ENCODE measurements around the gene LGALS4.
A peak's percentile ranks its signal among the peaks of the same experiment; 100 is the strongest.
"Not testable (repeated sequence)": the region's sequence is repeated elsewhere in the genome, so short reads cannot be mapped to it uniquely, and the experiment has no call there.

Gene LGALS4

GRCh38 chr19:38812841-38813320 is at the start of gene LGALS4:
TSS of gene LGALS4 (minus strand) at chr19:38812945. CDS start at chr19:38812886, 59 bp downstream.
- intact Hi-C loops (cut with DNase I) = no loop called here
- peak in 2 of 10 donors; percentile 61 to 67 for DNase-seq

GRCh38 chr19:38861368-38861767 is 48.6 kb upstream of the LGALS4 start:
- intact Hi-C loops (cut with DNase I) = no loop called here
- DNase-seq = no peak

- intact Hi-C loops (cut with DNase I); DNase-seq: not testable (repeated sequence)
These were observed 47.0 kb upstream of the LGALS4 start for GRCh38 chr19:38859631-38860204.

GRCh38 chr19:38856813-38857212 is 44.1 kb upstream of the LGALS4 start:
- no peak for DNase-seq
- intact Hi-C loops (cut with DNase I) = no loop called here

GRCh38 chr19:38855751-38856150 is 43.0 kb upstream of the LGALS4 start:
- peak in 1 of 10 donors; percentile 64 for DNase-seq

GRCh38 chr19:38854961-38855360 is 42.2 kb upstream of the LGALS4 start:
- intact Hi-C loops (cut with DNase I) = not testable (repeated sequence)

More at GRCh38 chr19:38855751-38856150, 43.0 kb upstream of the LGALS4 start:
- intact Hi-C loops (cut with DNase I) = not testable (repeated sequence)

GRCh38 chr19:38853214-38853613 is 40.5 kb upstream of the LGALS4 start:
- DNase-seq = peak in 1 of 10 donors; percentile 59
- intact Hi-C loops (cut with DNase I) = no loop called here

More at GRCh38 chr19:38854961-38855360, 42.2 kb upstream of the LGALS4 start:
- peak in 1 of 10 donors; percentile 5 for DNase-seq

GRCh38 chr19:38852231-38853044 is 39.7 kb upstream of the LGALS4 start:
- intact Hi-C loops (cut with DNase I) = loop anchor here (1.0 kb wide), 1 partner anchor 47 kb away; the partner anchor contains the start of genes NFKBIB and SIRT2
- peak in 6 of 10 donors; percentile 20 to 87 (median 44) for DNase-seq

- intact Hi-C loops (cut with DNase I) = loop anchor here (1.0 kb wide), 1 partner anchor 48 kb away; the partner anchor contains the start of genes NFKBIB and SIRT2
- peak; percentile 85 to 99 (median 91) for DNase-seq
These were observed 39.0 kb upstream of the LGALS4 start for GRCh38 chr19:38851622-38852230.

GRCh38 chr19:38850976-38851621 is 38.4 kb upstream of the LGALS4 start:
- intact Hi-C loops (cut with DNase I) = no loop called here
- DNase-seq = peak in 3 of 10 donors; percentile 21 to 87 (median 73)

GRCh38 chr19:38850436-38850975 is 37.8 kb upstream of the LGALS4 start:
- intact Hi-C loops (cut with DNase I) = no loop called here

GRCh38 chr19:38849860-38850435 is 37.2 kb upstream of the LGALS4 start, which contains the start of gene HNRNPL:
TSS of gene HNRNPL (minus strand) at chr19:38849986. CDS start at chr19:38849966, 20 bp downstream.
- intact Hi-C loops (cut with DNase I) = loop anchor here (1.0 kb wide), 1 partner anchor 80 kb away; the partner anchor contains the start of genes MRPS12 and SARS2
- DNase-seq = peak; percentile 98 to 100 (median 100)

More at GRCh38 chr19:38850436-38850975, 37.8 kb upstream of the LGALS4 start:
- peak; percentile 98 to 100 (median 99) for DNase-seq

- peak; percentile 85 to 98 (median 92) for DNase-seq
- intact Hi-C loops (cut with DNase I) = loop anchor here (1.0 kb wide), 1 partner anchor 81 kb away; the partner anchor contains the start of genes MRPS12 and SARS2
These were observed 36.6 kb upstream of the LGALS4 start for GRCh38 chr19:38849147-38849859.

- intact Hi-C loops (cut with DNase I) = loop anchor here (1.0 kb wide), 1 partner anchor 82 kb away; the partner anchor contains the start of genes MRPS12 and SARS2
These were observed 35.8 kb upstream of the LGALS4 start for GRCh38 chr19:38848299-38849146.

GRCh38 chr19:38846097-38846496 is 33.4 kb upstream of the LGALS4 start:
- DNase-seq = peak in 1 of 10 donors; percentile 15
- intact Hi-C loops (cut with DNase I) = no loop called here

More at GRCh38 chr19:38848299-38849146, 35.8 kb upstream of the LGALS4 start:
- DNase-seq = peak in 2 of 10 donors; percentile 20 to 37

GRCh38 chr19:38845374-38846024 is 32.8 kb upstream of the LGALS4 start:
- intact Hi-C loops (cut with DNase I) = no loop called here
- peak in 1 of 10 donors; percentile 39 for DNase-seq

Data from posterior cingulate gyrus (tissue), 11 donors.